Hematopoietic multipotent progenitor cell treated with erythropoietin and hydrocortisone succinate and interleukin-3 and kit ligand, for 15 days (in vitro differentiated cells): ENCODE results near the gene PUM2.

ENCODE experiments used
- DNase-seq: peaks from one replicate; pipeline ENCODE4 v3.0.0-alpha.2; 2015; ENCODE audit warnings: low spot score

The PUM2 gene

GRCh38 chr2:20230114-20230425 is 120.6 kb downstream of the PUM2 start:
- DNase-seq = no peak

DNA sequence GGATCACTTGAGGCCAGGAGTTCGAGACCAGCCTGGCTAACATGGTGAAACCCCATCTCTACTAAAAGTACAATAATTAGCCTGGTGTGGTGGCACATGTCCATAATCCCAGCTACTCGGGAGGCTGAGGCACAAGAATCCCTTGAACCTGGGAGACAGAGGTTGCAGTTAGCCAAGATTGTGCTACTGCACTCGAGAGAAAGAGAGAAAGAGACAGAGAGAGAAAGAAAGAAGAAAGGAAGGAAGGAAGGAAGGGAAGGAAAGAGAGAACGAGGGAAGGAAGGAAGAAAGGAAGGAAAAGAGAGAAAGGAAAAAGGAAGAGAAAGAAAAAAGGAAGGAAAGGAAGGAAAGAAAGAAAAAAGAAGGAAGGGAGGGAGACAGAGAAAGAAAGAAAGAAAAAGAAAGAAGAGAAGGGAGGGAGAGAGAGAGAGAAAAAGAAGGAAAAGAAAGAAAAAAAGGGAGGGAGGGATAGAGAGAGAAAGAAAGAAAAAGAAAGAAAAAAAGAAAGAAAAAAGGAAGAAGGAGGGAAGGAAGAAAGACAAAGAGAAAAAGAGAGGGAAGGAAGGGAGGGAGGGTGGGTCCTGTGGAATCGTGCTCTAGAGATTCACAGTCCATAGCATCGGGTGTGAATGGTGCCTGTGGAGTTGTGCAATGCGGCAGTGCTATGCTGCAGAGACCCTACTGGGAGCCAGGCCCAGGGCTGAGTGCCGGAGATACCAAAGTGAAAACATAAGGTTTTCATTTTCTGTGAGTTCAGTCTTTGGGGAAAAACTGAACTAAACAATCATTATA is 121.1 kb downstream of the PUM2 start:
- DNase-seq = no peak

DNA sequence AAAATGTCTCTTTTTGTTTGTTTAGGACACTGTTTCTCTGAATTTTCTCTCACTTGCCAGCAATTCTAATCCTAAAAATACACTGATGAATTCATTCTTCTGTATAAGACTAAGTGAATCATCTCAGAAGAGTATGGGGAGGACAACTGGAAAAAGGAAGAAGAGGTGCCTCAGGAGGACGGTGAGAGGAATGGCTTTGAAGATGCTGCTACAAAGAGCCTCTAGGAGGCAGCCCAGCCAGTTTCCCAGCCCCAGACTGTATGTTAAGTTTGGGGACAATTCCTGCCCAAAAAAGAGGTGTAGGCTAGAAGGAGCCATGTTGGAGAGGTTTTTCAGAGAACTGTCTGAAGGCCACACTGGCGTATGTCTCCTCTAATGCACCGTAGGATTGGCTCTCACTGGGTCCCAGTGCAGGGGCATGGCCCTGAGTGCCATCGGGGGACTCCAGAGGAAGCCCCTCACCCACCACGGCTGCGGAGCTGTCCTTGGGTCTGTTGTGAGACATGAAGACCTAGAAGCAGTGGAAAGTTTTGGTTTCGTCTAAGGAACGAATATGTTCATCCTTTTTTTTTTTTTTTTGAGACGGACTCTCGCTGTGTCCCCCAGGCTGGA is 122.6 kb downstream of the PUM2 start:
- no peak for DNase-seq

DNA sequence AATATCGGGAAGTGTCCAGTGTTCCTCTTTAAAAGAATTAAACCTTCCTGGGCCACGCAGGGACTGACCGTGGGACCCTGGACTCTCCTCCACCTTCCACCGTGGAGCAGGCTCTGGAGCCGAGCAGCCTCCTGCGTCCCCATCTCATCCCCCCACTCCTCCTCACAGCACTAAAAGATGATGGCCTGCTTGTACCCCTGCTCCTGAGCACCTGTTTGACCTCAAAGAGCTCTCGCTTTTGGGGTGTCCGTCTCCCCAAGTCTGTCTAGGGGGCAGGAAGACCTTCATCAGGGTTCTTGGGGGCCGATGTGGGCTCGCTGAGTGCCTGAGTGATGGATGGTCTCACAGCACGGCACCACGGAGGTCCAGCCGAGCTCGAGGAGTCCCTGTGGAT is 124.5 kb downstream of the PUM2 start:
- DNase-seq = no peak

- DNase-seq = no peak
These were observed 125.1 kb downstream of the PUM2 start for GRCh38 chr2:20225294-20226151.

GRCh38 chr2:20224716-20225293 is 125.8 kb downstream of the PUM2 start, which contains the start of gene SDC1:
Gene SDC1, minus strand, starts transcription at chr2:20225130. Its CDS starts 263 bp downstream, at chr2:20224867.
- DNase-seq = no peak

- no peak for DNase-seq
These were observed 126.4 kb downstream of the PUM2 start for GRCh38 chr2:20224164-20224715.

DNA sequence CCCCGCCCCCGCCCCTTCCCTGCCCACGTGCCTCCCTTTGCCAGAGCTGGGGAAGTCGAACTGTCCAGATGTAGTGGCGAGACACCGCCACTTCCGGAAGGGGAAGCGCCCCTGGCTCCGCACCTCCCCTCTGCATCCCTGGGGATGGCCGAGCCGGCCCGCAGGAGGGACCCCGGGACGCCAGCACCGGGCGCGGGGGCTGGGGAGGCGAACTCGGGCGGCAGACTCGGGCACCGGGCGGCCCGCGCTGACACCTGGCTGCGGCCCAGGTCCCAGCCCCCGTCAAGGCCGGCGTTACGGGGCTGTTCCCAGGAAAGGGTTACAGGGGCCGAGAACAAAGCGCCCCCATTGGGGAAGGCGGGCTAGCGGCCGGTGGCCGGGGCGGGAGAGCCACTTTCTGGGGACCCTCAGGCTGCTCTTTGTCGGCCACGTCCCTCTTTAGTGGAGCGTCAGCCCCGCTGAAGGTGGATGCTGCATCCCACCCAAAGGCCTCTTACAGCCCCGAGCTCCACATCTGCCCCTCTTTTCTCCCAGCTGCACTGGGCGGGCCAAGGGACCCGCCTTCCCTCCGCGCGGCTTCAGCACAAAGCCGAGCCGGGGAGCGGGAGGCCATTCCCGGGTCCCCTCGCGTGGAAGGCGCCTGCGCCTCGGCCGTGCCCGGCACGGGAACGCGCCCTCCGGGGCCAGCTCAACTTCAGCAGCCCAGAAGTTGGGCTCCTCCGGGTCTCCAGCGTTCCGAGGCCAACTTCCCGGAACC is 127.1 kb downstream of the PUM2 start:
- DNase-seq = no peak

- no peak for DNase-seq
These were observed 127.8 kb downstream of the PUM2 start for GRCh38 chr2:20222769-20223406.

- no peak for DNase-seq
These were observed 128.5 kb downstream of the PUM2 start for GRCh38 chr2:20222014-20222768.

GRCh38 chr2:20221555-20221973 is 129.1 kb downstream of the PUM2 start:
- no peak for DNase-seq

- DNase-seq = no peak
These were observed 129.7 kb downstream of the PUM2 start for GRCh38 chr2:20220806-20221554.

DNA sequence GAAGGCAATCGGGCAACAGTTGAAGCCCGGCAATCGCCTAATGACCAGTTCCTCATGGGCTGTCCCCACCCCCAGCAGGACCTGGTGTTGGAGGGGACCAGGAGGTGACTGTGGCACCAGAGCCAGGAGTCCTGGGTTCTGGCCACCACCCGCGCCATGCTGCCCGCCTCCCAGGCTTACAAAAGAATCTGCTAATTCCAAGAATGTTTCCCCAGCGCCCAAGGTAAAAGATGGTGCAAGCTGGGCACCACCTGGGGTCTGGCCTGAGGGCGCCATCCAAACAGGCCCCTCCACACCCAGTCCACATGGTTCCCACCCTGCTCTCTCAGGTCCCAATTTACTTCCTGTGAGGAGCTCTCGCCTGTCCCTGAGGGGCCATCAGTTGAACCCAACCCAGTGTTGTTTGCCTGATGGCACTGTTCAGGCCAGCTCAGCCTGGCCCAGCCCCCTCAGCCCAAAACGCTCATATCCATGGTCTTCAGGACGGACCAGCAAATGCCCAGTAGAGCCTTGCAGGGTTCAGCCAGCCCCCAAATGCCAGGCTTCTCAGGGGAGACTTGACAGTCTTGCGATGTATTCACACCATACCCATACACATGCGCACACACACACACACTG is 130.8 kb downstream of the PUM2 start:
- no peak for DNase-seq

DNA sequence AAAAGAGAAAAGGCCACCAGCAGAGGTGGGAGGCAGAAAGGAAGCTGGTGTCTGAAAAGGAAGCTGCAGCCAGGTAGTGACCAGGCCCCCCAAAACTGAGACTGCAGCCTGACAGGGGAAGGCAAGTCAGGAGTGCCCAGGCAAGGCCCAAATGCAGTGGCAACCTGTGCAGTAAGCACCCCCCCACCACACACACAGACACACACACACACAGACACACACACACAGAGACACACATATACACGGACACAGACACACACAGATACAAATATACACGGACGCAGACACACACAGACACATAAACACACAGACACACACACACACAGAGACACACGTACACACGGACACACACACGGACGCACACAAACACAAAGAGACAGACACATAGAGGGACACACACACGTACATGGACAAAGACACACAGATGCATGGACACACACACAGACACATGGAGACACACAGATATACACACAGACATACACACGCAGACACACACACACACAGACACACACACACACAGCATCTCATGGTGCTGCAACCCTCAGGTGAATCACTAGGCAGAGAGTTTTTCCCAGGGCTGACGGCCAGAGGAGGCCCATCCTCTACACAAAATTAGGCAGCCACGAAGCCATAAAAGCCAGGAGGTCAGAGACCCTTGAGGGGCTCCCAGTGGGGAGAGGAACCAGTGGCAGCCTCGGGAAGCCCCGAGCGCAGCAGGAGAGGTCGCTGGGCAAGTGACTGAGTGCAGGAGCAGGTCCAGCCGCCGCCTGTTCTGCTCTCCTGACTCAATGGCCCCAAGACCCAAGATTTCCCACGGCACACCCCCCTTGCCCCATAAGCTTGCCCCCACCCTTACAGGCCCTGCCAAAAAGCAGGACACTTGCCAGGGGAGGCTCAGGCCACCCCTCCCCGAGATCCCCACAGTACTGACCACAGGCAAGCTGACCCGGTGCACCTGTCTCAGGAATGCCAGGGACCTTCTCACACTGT is 132.0 kb downstream of the PUM2 start:
- DNase-seq = no peak

DNA sequence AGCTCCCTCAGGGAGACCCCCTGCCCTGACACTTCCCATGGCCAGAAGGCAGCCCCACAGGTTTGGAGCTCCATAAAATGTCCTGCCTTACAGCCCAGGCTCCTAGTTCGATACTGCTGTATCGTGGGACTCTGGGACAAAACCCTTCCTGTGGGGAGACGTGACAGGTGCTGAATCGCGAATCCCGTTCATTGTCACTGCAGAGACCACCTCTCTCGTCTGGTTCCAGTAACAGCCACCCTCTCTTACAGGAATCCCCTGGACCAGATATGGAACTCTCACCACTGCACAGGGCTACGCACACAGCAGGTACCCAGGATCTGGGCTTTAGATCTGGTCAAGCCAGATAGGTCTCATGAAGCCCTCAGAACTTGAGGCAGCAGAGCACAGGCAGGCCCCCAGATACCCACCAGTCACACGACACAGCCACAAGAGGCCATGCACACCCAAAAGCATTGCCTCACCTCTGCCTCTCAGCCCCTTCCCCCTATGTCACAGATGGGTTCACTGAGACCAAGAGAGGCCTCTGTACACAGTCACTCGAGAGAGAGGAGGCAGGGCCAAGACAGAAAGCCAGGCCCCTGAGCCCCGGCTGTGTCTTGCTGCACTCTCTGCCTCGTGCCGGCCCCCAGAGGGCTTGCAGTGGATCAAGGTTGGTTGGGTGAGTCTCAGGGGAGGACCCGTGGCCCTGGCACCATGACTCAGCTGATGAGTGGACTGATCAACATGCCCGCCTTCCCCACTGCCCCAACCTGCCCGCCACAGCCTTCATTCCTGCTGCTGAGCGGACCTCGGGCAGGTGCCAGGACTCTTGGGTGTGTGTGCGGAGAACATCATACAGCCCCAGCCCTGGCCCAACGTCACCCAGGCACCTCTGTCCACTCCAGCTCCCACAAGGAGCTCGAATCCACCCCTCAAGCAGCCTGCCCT is 133.3 kb downstream of the PUM2 start:
- DNase-seq = no peak

GRCh38 chr2:20216130-20217025 is 134.3 kb downstream of the PUM2 start:
- no peak for DNase-seq
